CD4-positive, alpha-beta memory T cell (primary cell): ENCODE results near the gene BICRA. TPM values are rescaled to one million over a fixed set of nuclear protein-coding genes. Genes with fewer than 3 reads are reported as not detected.

Source experiments
- CTCF ChIA-PET: fragments of 350-600 bp; sonication (Branson Sonifier 250); formaldehyde crosslinking; loops from one replicate; lab custom pipeline; 2021; ENCODE audit warnings: inconsistent platforms; ENCODE audit not compliant: partially characterized antibody; lab: Charles Lee
- POLR2A ChIA-PET: fragments of 350-600 bp; sonication (Branson Sonifier 250); formaldehyde crosslinking; loops from one replicate; lab custom pipeline; 2021; ENCODE audit not compliant: partially characterized antibody; lab: Charles Lee
- DNase-seq, 5 donors: peaks; one replicate each; pipeline versions ENCODE4 v3.0.0 to v3.0.0-alpha.2; 2020 to 2022; ENCODE audit warnings: mixed read lengths in 1 of 5
- H3K27ac ChIP-seq: one replicate; pipeline ENCODE4 v1.7.0; 2013; ENCODE audit warnings: low read depth, low read length
- H3K27me3 ChIP-seq: 2 replicates; pipeline ENCODE4 v1.7.0; 2013; ENCODE audit warnings: mild to moderate bottlenecking, low read length, moderate library complexity; ENCODE audit not compliant: insufficient read depth
- H3K36me3 ChIP-seq: 2 replicates; pipeline ENCODE4 v1.7.0; 2013; ENCODE audit warnings: mild to moderate bottlenecking, low read length, moderate library complexity; ENCODE audit not compliant: insufficient read depth
- H3K4me1 ChIP-seq: 2 replicates; pipeline ENCODE4 v1.7.0; 2013; ENCODE audit warnings: mild to moderate bottlenecking, low read length, moderate library complexity; ENCODE audit not compliant: insufficient read depth
- H3K4me3 ChIP-seq, 2 donors: one replicate each; pipeline ENCODE4 v1.7.0; 2013; ENCODE audit warnings: low read length in 2 of 2, mild to moderate bottlenecking in 1 of 2
- H3K9me3 ChIP-seq, 2 donors: one replicate each; pipeline ENCODE4 v1.7.0; 2013; ENCODE audit warnings: low read length in 2 of 2, control low read depth in 1 of 2; ENCODE audit not compliant: control insufficient read depth in 1 of 2
- H3K27ac Mint-ChIP-seq, 7 donors: one replicate each; pipeline ENCODE4 v1.8.0; 2020 to 2021; ENCODE audit warnings: mixed read lengths in 7 of 7, mild to moderate bottlenecking in 6 of 7, inconsistent platforms in 3 of 7, moderate library complexity in 3 of 7
- H3K27me3 Mint-ChIP-seq, 2 donors: one replicate each; pipeline ENCODE4 v1.8.0; 2020 to 2021; ENCODE audit warnings: mixed read lengths in 2 of 2
- H3K36me3 Mint-ChIP-seq, 2 donors: one replicate each; pipeline ENCODE4 v1.8.0; 2020 to 2021; ENCODE audit warnings: mixed read lengths in 2 of 2, inconsistent platforms in 1 of 2, mild to moderate bottlenecking in 1 of 2
- H3K4me1 Mint-ChIP-seq, 4 donors: one replicate each; pipeline ENCODE4 v1.8.0; 2020 to 2021; ENCODE audit warnings: mixed read lengths in 4 of 4, mild to moderate bottlenecking in 1 of 4
- H3K4me3 Mint-ChIP-seq, 8 donors: one replicate each; pipeline ENCODE4 v1.8.0; 2020 to 2021; ENCODE audit warnings: mixed read lengths in 8 of 8, mild to moderate bottlenecking in 7 of 8, moderate library complexity in 6 of 8, inconsistent platforms in 3 of 8
- H3K9me3 Mint-ChIP-seq, 8 donors: one replicate each; pipeline ENCODE4 v1.8.0; 2020 to 2021; ENCODE audit warnings: mixed read lengths in 8 of 8, mild to moderate bottlenecking in 5 of 8, inconsistent platforms in 3 of 8, moderate library complexity in 1 of 8
- intact Hi-C: fragments of 100-400 bp; cut with micrococcal nuclease; formaldehyde crosslinking; loops from one replicate; pipeline ENCODE4 v1.15.1; 2023
- polyA plus RNA-seq, 2 donors: library from polyadenylated mRNA; unstranded; fragments of 300-500 nt; fragmentation: Illumina TruSeq; gene quantifications; one replicate each; pipeline ENCODE4 v1.2.3, GENCODE V29; 2021
- total RNA-seq, 2 experiments: library from RNA; stranded (reverse); gene quantifications; one replicate each; pipeline ENCODE4 v1.2.3, GENCODE V29; 2021

BICRA gene
- total RNA-seq, result 10 to 100 TPM; 31.7 to 32.9 TPM
- polyA plus RNA-seq, result 1 to 10 TPM in 1 of 2 donors, not detected in 1; 2.3 TPM

- DNase-seq, result peak; percentile 84 to 86 (median 85)
- Histone ChIP-seq H3K4me3 (peak within 1 kb of the TSS; percentile 52 to 89), H3K27me3 (no peaks in the 10 kb centered on the region), H3K9me3 (no peaks in the 10 kb centered on the region), H3K36me3 (no peaks in the 10 kb centered on the region), H3K4me1 (peaks cover 33% of the 10 kb centered on the region), H3K27ac (peak within 1 kb of the TSS; percentile 88)
- Mint-ChIP-seq H3K27me3 (no peaks in the 10 kb centered on the region), H3K4me3 (peak within 1 kb of the TSS; percentile 93 to 98 (median 94)), H3K27ac (peak within 1 kb of the TSS; percentile 93 to 98 (median 96)), H3K9me3 (no peaks in the 10 kb centered on the region), H3K36me3 (peaks cover 2 to 13% of the 10 kb centered on the region in 2 donors), H3K4me1 (peaks cover 22 to 45% (median 32%) of the 10 kb centered on the region in 4 donors)
- intact Hi-C loops, result loop anchor here (1.0 to 10.0 kb wide), 5 partner anchors 9 to 977 kb away; partner anchors contain the start of genes NAPA, NOP53 and ZNF541
- ChIA-PET POLR2A (interaction anchor here (0.9 to 6.5 kb wide), 21 partner anchors 8 to 495 kb away, joined by 3 to 107 read pairs (median 5); partner anchors contain the start of genes INAFM1, KPTN, NAPA and NOP53), CTCF (interaction anchor here (1.1 to 3.0 kb wide), 3 partner anchors 90 to 94 kb away, joined by 3 to 15 read pairs (median 11); partner anchors contain the start of gene NAPA)
Observed at GRCh38 chr19:47608969-47609905, at the start of gene BICRA. TSS of gene BICRA (plus strand) at chr19:47609134. CDS start at chr19:47673575, 64,441 bp downstream.

GRCh38 chr19:47560999-47561398 is 47.9 kb upstream of the BICRA start:
- ChIA-PET CTCF (interaction anchor here (0.9 to 1.8 kb wide), 4 partner anchors 17 to 146 kb away, joined by 3 to 5 read pairs (median 3); no protein-coding TSS in a partner anchor), POLR2A (interaction anchor here (0.7 to 1.3 kb wide), 4 partner anchors 22 to 54 kb away, joined by 3 to 4 read pairs (median 3); no protein-coding TSS in a partner anchor)
- no peak overlapping the region for H3K27ac Mint-ChIP-seq
- H3K4me3 ChIP-seq, result no peak overlapping the region
- no peak overlapping the region for H3K4me3 Mint-ChIP-seq
- no peaks in the 10 kb centered on the region for H3K36me3 ChIP-seq
- no peak for DNase-seq
- no peaks in the 10 kb centered on the region for H3K9me3 ChIP-seq
- H3K27me3 Mint-ChIP-seq, result no peaks in the 10 kb centered on the region
- intact Hi-C loops, result no loop called here
- H3K36me3 Mint-ChIP-seq, result no peaks in the 10 kb centered on the region
- H3K4me1 Mint-ChIP-seq, result peaks cover 0 to 2% (median under 1%) of the 10 kb centered on the region in 4 donors
- no peak overlapping the region for H3K27ac ChIP-seq
- H3K9me3 Mint-ChIP-seq, result no peaks in the 10 kb centered on the region
- no peaks in the 10 kb centered on the region for H3K27me3 ChIP-seq
- H3K4me1 ChIP-seq, result no peaks in the 10 kb centered on the region

GRCh38 chr19:47561440-47562057 is 47.4 kb upstream of the BICRA start:
- Mint-ChIP-seq H3K27ac (no peak overlapping the region), H3K9me3 (no peaks in the 10 kb centered on the region), H3K4me3 (no peak overlapping the region), H3K36me3 (no peaks in the 10 kb centered on the region), H3K4me1 (peaks cover 0 to 2% (median under 1%) of the 10 kb centered on the region in 4 donors), H3K27me3 (no peaks in the 10 kb centered on the region)
- CTCF ChIA-PET, result interaction anchor here (0.9 to 1.8 kb wide), 3 partner anchors 49 to 145 kb away, joined by 3 read pairs; no protein-coding TSS in a partner anchor
- no peaks in the 10 kb centered on the region for H3K27me3 ChIP-seq
- intact Hi-C loops, result no loop called here
- H3K36me3 ChIP-seq, result no peaks in the 10 kb centered on the region
- POLR2A ChIA-PET, result interaction anchor here (0.9 to 1.3 kb wide), 3 partner anchors 22 to 53 kb away, joined by 3 to 4 read pairs (median 3); no protein-coding TSS in a partner anchor
- no peak for DNase-seq
- H3K27ac ChIP-seq, result no peak overlapping the region
- no peaks in the 10 kb centered on the region for H3K4me1 ChIP-seq
- no peaks in the 10 kb centered on the region for H3K9me3 ChIP-seq
- H3K4me3 ChIP-seq, result no peak overlapping the region

GRCh38 chr19:47564081-47564480 is 44.9 kb upstream of the BICRA start:
- Mint-ChIP-seq H3K4me1 (peaks cover 0 to 2% (median under 1%) of the 10 kb centered on the region in 4 donors), H3K27me3 (no peaks in the 10 kb centered on the region), H3K4me3 (no peak overlapping the region), H3K36me3 (no peaks in the 10 kb centered on the region), H3K9me3 (no peaks in the 10 kb centered on the region), H3K27ac (peak overlapping the region in 1 of 7 donors; percentile 16)
- H3K9me3 ChIP-seq, result no peaks in the 10 kb centered on the region
- no peak for DNase-seq
- ChIA-PET CTCF (no interaction called here), POLR2A (no interaction called here)
- intact Hi-C loops, result no loop called here
- no peaks in the 10 kb centered on the region for H3K27me3 ChIP-seq
- no peak overlapping the region for H3K27ac ChIP-seq
- no peaks in the 10 kb centered on the region for H3K36me3 ChIP-seq
- no peaks in the 10 kb centered on the region for H3K4me1 ChIP-seq
- no peak overlapping the region for H3K4me3 ChIP-seq

- Histone ChIP-seq H3K27me3 (no peaks in the 10 kb centered on the region), H3K4me1 (peaks cover 6% of the 10 kb centered on the region), H3K4me3 (no peak overlapping the region), H3K9me3 (no peaks in the 10 kb centered on the region), H3K27ac (no peak overlapping the region), H3K36me3 (no peaks in the 10 kb centered on the region)
- ChIA-PET CTCF (no interaction called here), POLR2A (no interaction called here)
- H3K4me3 Mint-ChIP-seq, result no peak overlapping the region
- no peaks in the 10 kb centered on the region for H3K9me3 Mint-ChIP-seq
- H3K36me3 Mint-ChIP-seq, result no peaks in the 10 kb centered on the region
- no peaks in the 10 kb centered on the region for H3K27me3 Mint-ChIP-seq
- DNase-seq, result no peak
- intact Hi-C loops, result no loop called here
- peaks cover 10 to 15% (median 11%) of the 10 kb centered on the region in 4 donors for H3K4me1 Mint-ChIP-seq
- H3K27ac Mint-ChIP-seq, result no peak overlapping the region
Observed at GRCh38 chr19:47569331-47569730, 39.6 kb upstream of the BICRA start.

- ChIA-PET POLR2A (interaction anchor here (0.5 to 3.9 kb wide), 5 partner anchors 22 to 928 kb away, joined by 3 to 22 read pairs (median 11); partner anchors contain the start of gene BICRA), CTCF (no interaction called here)
- Mint-ChIP-seq H3K27me3 (no peaks in the 10 kb centered on the region), H3K36me3 (no peaks in the 10 kb centered on the region), H3K4me1 (peaks cover 22 to 40% (median 29%) of the 10 kb centered on the region in 4 donors), H3K27ac (peak overlapping the region in 3 of 7 donors; percentile 25 to 73 (median 47)), H3K9me3 (no peaks in the 10 kb centered on the region), H3K4me3 (peak overlapping the region in 6 of 8 donors; percentile 4 to 71 (median 57))
- H3K4me1 ChIP-seq, result peaks cover 20% of the 10 kb centered on the region
- intact Hi-C loops, result loop anchor here (1.0 kb wide), 2 partner anchors 28 to 37 kb away; partner anchors contain the start of gene BICRA
- H3K36me3 ChIP-seq, result no peaks in the 10 kb centered on the region
- DNase-seq, result no peak
- H3K27me3 ChIP-seq, result no peaks in the 10 kb centered on the region
- H3K4me3 ChIP-seq, result no peak overlapping the region
- H3K27ac ChIP-seq, result no peak overlapping the region
- no peaks in the 10 kb centered on the region for H3K9me3 ChIP-seq
Observed at GRCh38 chr19:47572635-47573034, 36.3 kb upstream of the BICRA start.
